Germinal center (tissue), 1 donor: ENCODE measurements around the gene ADIPOQ.
"Not testable (repeated sequence)": the region's sequence is repeated elsewhere in the genome, so short reads cannot be mapped to it uniquely, and the experiment has no call there.

Experiments
- DNase-seq: peaks from one replicate; pipeline ENCODE4 v3.0.0; 2012; ENCODE audit warnings: mixed read lengths, low spot score

Gene ADIPOQ

DNA sequence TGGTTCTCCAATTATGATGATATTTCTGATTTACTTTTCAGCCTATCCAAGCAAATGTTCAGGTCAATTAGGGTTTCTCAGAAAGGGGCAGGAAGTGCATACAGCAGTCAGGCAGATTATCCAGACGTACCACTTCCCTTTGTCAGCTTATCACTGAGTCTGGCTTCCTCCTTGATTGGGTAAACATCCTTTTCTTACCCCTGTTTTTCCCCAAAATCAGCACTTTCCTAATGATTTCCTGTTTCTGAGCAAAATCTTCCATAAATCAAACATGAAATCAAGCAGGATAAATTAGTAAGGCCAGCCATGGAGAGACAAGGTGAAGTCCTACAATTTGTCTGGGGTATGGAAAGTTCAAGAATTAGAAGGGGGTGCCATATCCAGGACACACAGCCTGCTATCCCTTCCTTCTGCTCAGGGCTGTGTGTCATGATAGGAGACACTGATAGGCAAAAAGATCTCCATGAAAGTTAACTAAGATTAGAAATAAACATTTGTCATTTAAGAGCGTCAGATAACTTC lies 29.0 kb downstream of the ADIPOQ start:
- DNase-seq = no peak

DNA sequence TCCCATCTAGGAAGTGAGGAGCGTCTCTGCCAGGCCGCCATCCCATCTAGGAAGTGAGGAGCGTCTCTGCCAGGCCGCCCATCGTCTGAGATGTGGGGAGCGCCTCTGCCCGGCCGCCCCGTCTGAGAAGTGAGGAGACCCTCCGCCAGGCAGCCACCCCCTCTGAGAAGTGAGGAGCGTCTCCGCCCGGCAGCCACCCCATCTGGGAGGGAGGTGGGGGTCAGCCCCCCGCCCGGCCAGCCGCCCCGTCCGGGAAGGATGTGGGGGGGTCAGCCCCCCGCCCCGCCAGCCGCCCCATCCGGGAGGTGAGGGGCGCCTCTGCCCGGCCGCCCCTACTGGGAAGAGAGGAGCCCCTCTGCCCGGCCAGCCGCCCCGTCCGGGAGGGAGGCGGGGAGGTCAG lies 31.3 kb downstream of the ADIPOQ start:
- not testable (repeated sequence) for DNase-seq

DNA sequence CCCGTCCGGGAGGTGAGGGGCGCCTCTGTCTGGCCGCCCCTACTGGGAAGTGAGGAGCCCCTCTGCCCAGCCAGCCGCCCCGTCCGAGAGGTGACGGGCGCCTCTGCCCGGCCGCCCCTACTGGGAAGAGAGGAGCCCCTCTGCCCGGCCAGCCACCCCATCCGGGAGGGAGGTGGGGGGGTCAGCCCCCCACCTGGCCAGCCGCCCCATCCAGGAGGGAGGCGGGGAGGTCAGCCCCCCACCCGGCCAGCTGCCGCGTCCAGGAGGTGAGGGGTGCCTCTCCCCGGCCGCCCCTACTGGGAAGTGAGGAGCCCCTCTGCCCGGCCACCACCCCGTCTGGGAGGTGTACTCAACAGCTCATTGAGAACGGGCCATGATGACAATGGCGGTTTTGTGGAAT lies 31.7 kb downstream of the ADIPOQ start:
- DNase-seq = not testable (repeated sequence)

DNA sequence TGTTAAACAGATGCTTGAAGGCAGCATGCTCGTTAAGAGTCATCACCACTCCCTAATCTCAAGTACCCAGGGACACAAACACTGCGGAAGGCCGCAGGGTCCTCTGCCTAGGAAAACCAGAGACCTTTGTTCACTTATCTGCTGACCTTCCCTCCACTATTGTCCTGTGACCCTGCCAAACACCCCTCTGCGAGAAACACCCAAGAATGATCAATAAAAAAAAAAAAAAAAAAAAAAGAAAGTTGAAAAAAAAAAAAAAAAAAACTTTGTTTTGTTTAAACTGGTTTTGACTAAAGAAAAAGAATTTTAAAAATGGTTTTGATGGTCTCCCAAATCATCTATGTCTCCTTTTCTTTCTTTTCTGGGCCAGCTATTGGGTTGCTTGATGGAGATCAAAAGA lies 32.3 kb downstream of the ADIPOQ start:
- DNase-seq = not testable (repeated sequence)

DNA sequence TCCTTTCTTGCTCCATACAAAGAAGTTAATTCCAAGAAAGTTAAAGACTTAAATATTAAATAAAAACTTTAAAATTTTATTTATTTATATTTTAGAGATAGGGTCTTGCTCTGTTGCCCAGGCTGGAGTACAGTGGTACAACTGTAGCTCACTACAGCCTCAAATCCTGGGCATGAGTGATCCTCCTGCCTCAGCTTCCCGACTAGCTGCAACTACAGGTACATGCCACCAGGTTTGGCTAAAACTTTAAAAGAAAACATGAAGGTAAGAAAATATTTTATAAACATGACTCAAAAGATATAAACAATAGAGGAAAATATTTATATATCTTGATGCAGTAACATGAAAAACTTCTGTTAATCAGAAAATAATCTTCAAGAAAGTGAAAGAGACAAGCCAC lies 33.2 kb downstream of the ADIPOQ start:
- no peak for DNase-seq

DNA sequence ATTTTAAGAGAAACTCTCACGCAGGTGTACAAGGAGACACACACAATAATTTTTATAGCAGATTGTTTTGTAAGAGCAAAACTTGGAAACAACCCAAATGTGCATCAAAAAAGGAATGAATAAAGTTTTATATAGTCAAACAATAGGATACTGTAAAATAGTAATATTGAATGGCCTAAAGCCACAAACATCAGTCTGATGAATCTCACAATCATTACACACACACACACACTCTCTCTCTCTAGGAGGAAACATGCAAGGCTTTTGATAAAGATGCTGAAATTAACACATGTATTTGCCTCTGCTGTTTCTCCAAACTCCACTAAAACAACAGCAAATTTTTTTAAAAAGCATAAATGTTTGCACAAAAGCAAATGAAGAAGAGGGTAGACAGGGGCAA lies 37.3 kb downstream of the ADIPOQ start:
- DNase-seq = no peak

DNA sequence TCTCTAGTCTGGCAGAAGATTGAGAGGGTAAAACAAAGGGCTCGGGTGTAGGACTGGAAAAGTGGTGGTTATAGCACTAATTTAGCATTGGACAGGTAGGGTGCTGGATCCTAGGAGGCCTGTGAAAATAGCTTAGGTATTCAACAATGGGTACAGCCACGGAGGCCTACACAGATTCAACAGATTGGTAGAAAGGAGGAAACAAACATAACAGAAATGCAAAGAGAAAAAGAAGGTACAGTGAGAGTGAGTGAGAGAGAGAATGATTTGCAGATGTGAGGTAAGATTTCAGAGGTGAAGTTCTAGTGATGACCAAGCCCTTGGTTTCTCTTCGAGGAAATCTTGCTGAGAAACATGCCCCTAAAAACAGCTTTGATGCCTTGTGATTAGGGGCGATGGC lies 37.9 kb downstream of the ADIPOQ start:
- DNase-seq = no peak

DNA sequence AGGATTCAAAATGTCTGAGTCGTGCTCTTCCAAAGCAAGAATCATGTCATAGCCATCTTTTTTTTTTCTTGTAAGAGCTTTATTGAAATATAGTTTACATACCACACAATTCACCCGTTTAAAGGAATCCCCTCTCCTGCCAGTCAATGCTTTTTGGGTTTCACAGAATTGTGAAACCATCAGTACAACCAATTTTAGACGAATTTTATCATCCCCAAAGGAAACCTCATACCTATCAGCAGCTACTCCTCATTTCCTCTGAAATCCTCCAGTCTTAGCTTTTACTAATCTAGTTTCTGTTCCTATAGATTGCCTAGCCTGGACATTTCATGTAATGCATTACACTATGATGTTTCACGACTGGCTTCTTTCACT lies 39.6 kb downstream of the ADIPOQ start:
- DNase-seq = no peak

DNA sequence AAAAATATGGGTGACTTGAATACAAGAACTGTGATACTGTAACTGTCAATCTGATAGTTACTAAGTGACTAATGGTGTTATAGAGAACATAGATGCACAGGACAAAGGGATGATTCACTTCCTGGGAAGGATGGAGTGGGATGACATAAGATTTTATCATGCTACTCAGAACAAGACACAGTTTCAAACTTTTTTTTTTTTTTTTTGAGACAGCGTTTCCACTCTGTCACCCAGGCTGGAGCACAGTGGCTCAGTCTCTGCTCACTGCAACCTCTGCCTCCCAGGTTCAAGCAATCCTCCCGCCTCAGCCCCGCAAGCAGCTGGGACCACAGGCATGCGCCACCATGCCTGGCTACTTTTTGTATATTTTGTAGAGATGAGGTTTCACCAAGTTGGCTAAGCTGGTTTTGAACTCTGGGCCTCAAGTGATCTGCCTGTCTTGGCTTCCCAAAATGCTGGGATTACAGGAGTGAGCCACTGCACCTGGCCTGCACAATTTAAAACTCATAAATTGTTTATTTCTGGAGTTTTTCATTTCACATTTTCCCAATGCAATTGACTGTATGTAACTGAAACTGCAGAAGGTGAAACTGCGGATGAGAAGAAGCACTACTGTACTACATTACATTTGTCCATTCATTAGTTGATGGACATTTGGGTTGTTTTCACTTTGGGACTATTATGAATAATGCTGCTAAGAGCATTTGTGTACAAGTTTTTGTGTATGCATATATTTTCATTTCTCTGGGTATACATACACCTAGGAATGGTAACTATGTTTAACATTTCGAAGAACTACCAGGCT lies 40.6 kb downstream of the ADIPOQ start:
- DNase-seq = no peak

DNA sequence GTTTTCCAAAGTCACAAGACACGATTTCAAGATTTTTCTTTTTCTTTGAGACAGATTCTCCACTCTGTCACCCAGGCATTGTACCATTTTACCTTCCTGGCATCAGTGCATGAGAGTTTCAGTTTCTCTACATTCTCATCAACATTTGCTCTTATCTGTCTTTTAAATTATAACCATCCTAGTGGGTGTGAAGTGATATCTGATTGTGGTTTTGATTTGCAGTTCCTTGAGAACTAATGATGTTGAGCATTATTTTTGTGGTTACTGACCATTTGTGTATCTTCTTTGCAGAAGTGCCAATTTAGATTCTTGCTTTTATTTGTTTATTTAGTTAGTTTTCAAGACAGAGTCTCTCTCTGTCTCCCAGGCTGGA lies 41.2 kb downstream of the ADIPOQ start:
- DNase-seq = no peak

DNA sequence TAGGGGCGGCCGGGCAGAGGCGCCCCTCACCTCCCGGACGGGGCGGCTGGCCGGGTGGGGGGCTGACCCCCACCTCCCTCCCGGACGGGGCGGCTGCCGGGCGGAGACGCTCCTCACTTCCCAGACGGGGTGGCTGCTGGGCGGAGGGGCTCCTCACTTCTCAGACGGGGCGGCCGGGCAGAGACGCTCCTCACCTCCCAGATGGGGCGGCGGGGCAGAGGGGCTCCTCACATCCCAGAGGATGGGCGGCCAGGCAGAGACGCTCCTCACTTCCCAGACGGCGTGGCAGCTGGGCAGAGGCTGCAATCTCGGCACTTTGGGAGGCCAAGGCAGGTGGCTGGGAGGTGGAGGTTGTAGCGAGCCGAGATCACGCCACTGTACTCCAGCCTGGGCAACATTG lies 42.4 kb downstream of the ADIPOQ start:
- DNase-seq = not testable (repeated sequence)

DNA sequence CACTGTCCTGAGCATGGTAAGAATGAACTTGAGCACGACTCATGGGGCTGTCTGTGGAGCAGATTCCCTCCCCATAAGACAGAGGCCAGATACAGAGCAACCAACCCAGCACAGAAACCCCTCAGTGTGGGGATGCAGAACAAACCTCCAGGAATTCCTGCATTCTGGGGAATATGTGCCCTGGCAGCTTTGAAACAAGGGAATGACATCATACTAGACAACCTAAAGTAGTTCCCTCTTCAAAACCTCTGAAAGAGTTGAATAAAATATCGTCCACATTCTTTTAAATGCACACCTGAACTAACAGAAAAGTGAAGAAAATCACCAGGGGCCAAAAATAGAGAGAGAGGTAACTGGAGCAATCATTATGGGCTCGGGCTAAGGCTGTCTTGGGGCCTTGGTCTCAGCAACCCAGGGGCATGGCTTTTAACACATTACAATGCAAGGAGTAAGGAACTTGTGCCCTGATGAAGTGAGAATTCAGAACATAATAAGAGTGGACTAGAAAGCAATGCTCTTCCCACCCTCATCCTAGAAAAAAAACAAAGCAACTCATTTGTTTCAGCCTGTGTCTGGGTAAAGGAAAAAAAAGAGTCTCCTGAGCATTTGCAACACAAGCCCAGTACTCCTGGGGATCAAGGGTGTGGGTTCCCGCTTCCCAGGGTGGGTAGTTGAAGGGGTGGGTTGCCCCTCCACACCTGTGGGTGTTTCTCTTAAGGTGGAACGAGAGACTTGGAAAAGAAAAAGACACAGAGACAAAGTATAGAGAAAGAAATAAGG lies 43.9 kb downstream of the ADIPOQ start:
- no peak for DNase-seq

DNA sequence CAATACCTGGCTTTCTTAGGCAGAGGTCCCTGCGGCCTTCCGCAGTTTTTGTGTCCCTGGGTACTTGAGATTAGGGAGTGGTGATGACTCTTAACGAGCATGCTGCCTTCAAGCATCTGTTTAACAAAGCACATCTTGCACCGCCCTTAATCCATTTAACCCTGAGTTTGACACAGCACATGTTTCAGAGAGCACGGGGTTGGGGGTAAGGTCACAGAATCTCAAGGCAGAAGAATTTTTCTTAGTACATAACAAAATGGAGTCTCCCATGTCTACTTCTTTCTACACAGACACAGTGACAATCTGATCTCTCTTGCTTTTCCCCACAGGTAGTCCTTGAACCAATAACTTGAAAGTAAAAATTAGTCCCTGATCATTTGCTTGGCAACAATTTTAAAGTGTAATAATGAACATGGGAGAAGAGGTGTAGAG lies 45.0 kb downstream of the ADIPOQ start:
- not testable (repeated sequence) for DNase-seq

DNA sequence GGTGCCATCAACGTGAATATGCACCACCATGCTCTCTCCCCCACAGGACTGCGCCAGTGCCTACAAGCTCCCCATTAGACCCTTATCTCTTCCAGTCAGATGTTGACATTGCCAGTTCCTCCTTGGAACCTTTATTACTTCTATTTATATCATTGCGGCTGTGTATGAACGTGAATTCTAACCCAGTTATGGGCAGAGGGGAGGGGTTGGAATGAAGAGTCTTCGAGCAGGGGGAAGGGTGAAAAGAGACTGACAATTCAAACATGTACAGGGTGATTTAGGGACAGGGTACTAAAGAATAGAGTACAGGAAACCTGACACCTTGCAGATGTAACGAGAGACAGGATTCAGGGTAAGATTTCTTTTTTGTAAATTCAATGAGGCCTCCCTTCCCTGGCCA lies 46.1 kb downstream of the ADIPOQ start:
- DNase-seq = no peak

DNA sequence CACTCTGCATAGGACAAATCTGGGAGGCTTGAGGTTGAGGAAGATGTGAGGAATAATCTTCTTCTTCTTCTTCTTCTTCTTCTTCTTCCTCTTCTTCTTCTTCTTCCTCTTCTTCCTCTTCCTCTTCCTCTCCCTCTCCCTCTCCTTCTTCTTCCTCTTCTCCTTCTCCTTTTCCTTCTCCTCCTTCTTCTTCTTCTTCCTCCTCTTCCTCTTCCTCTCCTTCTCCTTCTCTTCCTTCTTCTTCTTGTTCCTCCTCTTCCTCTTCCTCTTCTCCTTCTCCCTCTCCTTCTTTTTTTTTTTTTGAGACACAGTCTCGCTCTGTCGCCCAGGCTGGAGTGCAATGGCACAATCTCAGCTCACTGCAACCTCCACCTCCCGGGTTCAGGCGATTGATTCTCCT lies 47.2 kb downstream of the ADIPOQ start:
- not testable (repeated sequence) for DNase-seq

DNA sequence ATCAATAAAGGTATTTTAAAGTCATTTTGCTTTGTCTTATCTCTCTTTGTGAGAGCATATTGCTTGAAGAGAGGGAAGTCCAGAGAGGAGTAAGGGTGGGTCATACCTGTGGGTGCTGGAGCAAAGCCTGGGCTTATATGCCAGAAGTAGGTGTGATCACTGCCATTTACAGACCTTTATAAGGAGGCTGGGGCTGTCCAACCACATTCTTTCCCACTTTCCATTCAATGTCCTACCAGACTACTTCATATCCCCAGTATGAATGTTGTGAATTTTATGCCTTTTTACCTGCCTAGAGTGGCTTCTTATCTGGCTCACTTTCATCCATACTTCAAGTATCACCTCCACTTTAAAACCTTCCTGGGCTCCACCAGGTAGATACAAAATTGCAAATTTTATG lies 48.4 kb downstream of the ADIPOQ start:
- DNase-seq = no peak

DNA sequence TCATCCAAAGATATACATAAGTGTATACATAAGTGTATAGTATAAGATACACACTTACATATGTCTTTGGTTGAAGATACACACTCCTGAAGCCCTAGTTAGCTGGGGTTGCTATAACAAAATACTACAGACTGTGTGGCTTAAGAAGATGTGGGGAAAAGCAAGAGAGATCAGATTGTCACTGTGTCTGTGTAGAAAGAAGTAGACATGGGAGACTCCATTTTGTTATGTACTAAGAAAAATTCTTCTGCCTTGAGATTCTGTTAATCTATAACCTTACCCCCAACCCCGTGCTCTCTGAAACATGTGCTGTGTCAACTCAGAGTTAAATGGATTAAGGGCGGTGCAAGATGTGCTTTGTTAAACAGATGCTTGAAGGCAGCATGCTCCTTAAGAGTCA lies 50.6 kb downstream of the ADIPOQ start:
- DNase-seq = not testable (repeated sequence)

DNA sequence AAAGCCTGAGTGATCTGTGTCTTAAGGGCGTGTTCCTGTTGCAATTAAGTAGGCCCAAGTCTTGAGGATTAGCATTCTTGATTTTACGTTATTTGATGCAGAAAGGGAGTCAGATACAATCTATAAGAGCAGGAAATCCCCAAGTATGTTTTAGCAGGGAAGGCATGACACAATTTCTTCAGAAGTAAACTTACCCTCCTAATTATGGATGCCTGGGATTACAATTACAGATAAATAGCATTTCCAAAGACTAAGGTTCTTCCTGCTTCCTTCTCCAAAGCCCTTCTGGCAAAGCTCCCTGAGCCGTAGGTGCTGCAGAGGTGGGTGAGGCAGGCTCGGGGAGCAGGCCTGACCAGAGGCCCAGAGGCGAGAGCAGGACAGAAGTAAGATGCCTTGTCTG lies 52.9 kb downstream of the ADIPOQ start:
- DNase-seq = no peak

DNA sequence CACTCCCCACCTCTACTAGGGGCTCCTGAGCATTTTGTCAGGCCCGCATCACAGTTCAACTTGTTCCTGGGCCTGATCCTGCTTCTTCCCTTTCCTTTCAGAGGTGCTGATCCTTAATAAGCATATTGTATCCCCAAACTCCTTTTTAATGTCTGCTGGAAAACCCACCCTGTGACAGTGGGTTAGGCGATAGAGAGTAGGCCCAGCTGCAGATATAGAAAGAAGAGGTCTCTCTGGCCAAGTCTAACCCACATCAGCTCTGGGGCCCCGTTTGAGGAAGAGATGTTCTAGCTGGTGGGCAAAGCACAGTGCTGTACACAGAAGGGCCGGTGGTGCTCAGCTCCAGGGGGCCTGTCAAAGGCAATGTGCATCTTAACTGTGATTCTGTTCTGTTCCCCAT lies 53.5 kb downstream of the ADIPOQ start:
- no peak for DNase-seq

DNA sequence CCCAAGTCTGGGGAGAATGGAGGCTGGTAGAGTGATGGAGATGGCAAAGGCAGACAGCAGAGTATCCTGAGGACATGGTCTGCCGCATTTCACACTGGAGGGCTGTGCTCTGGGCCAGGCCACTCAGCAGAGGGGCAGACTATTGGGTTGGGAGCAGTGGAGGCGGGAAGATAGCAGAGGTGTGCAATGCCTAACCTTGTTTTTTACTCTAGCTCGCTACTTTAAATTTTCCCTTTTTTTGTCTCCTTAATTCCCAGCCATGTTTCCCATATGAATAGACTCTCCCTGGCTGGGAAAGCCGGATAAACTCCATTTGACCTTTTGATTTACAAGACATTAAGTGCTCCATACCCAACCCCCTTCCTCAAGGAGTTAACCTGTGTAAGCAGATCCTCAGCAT lies 54.4 kb downstream of the ADIPOQ start:
- DNase-seq = no peak

DNA sequence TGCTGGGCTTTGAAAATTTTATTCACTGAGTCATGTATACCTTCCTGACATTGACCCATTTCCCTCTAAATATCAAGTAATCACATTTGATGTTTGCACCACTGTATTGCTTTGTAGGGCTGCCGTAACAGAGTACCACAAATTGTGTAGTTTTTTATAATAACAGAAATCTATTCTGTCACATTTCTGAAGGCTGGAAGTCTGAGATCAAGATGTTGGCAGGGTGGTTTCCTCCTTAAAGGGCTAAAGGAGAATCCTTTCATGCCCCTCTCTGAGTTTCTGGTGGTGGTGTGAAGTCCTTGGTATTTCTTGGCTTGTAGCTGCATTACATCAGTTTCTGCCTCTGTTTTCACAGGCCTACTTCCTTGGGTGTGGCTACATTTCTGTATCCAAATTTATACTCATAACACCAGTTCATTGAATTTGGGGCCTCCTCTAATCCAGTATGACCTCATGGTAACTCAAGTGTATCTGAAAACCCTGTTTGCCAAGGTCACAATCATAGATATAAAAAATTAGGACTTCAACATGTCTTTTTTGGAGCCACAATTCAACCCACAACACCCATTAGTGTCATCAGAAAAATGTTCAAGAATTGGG lies 58.7 kb downstream of the ADIPOQ start:
- no peak for DNase-seq

DNA sequence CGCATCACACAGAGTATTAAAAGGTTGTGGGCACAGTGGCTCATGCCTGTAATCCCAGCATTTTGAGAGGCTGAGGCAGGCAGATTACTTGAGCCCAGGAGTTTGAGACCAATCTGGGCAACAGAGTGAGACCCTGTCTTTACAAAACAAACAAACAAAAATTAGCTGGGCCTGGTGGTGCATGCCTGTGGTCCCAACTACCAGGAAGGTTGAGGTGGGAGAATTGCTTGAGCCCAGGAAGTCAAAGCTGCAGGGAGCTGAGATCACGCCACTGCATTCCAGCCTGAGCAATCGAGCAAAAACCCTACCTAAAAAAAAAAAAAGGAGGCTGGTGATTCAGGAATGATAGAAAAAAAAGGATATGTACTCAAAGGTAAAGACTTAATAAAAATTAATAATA lies 59.6 kb downstream of the ADIPOQ start:
- DNase-seq = no peak

DNA sequence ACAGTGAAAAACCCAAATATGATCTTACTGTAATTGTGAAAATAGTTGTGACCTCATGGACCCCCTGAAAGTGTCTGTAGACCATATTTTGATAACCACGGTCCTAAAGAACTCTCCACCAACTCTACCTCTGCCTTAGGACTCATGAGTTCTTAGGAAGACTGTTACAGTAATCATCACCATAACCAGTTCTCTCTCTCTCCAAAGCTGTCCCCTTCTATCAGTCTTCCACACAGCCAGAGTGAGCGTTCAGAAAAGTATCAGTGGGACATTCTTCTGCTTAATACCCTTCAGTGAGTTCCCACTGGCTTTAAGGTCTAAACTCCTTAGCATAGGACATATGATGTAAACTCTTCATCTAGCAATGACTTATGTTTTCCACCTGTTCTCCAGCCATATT lies 60.2 kb downstream of the ADIPOQ start:
- no peak for DNase-seq
